HCT116 (cell line): Measurements from ENCODE around the gene LGALS7. TPM values are rescaled to one million over a fixed set of nuclear protein-coding genes. Genes with fewer than 3 reads are reported as not detected.

Source experiments
- ATAC-seq: fragments of 200-7000 bp; cut with Tn5 transposase; 2 replicates; pipeline ENCODE4 v1.9.1; 2020; ENCODE audit warnings: mild to moderate bottlenecking, moderate library complexity
- BruUV-seq: library from RNA; stranded (reverse); fragments of 400-500 nt; replicated peaks from 2 replicates; lab custom pipeline; 2021; lab: Mats Ljungman, UMichigan
- CTCF ChIA-PET: fragments of 300-600 bp; sonication (Branson Sonifier 250); formaldehyde crosslinking; loops from one replicate; lab custom pipeline; 2021; ENCODE audit warnings: antibody characterized with exemption; lab: Charles Lee
- POLR2A ChIA-PET: fragments of 300-600, 350-600 bp; sonication (Branson Sonifier 250); formaldehyde crosslinking; loops from one replicate; lab custom pipeline; 2021; ENCODE audit warnings: antibody characterized with exemption; lab: Charles Lee
- RAD21 ChIA-PET, 2 experiments: fragments of 300-600 bp; sonication (Branson Sonifier 250); formaldehyde crosslinking; loops; one replicate each; lab custom pipeline; 2023; ENCODE audit warnings: low total read pairs in 2 of 2; ENCODE audit not compliant: uncharacterized antibody in 2 of 2, unreplicated experiment in 2 of 2, low non-redundant PET in 1 of 2; lab: Charles Lee
- DNase-seq: peaks from one replicate; pipeline ENCODE4 v3.0.0-alpha.2; 2010; ENCODE audit warnings: low read depth, low spot score
- H2AFZ ChIP-seq: fragments of 200-600 bp; shearing (Covaris generic), sonication (generic); 2 replicates; pipeline ENCODE4 v1.6.1; 2017; ENCODE audit warnings: low read depth, mixed run types, mixed read lengths, antibody characterized with exemption, low read length; ENCODE audit not compliant: poor library complexity, severe bottlenecking
- H3K27ac ChIP-seq: 2 replicates; pipeline ENCODE4 v1.5.1; 2012; ENCODE audit warnings: low read depth, low read length
- H3K27me3 ChIP-seq: fragments of 200-600 bp; sonication (generic); 2 replicates; pipeline ENCODE4 v1.6.1; 2016; ENCODE audit warnings: mixed run types, low read length, mixed read lengths; ENCODE audit not compliant: insufficient read depth
- H3K36me3 ChIP-seq, 2 experiments: fragments of 200-500 bp in 1 of 2; fragments of 200-600 bp in 1 of 2; sonication (Bioruptor generic) in 1 of 2; sonication (generic) in 1 of 2; 2 replicates each; pipeline versions ENCODE4 v1.5.1 to v1.6.1; 2014 to 2016; ENCODE audit warnings: low read length in 2 of 2, inconsistent platforms in 1 of 2, mixed read lengths in 1 of 2, mixed run types in 1 of 2; ENCODE audit not compliant: insufficient read depth in 2 of 2, control insufficient read depth in 1 of 2
- H3K4me1 ChIP-seq, 2 experiments: fragments of 200-600 bp in 1 of 2; sonication (generic) in 1 of 2; 2 replicates each; pipeline versions ENCODE4 v1.5.1 to v1.6.1; 2012 to 2017; ENCODE audit warnings: low read length in 2 of 2, inconsistent platforms in 1 of 2, mild to moderate bottlenecking in 1 of 2, mixed read lengths in 1 of 2, mixed run types in 1 of 2, moderate library complexity in 1 of 2; ENCODE audit not compliant: insufficient read depth in 2 of 2, control insufficient read depth in 1 of 2
- H3K4me2 ChIP-seq: fragments of 200-600 bp; sonication (generic); 2 replicates; pipeline ENCODE4 v1.6.1; 2017; ENCODE audit warnings: mixed run types, low read length, mixed read lengths
- H3K4me3 ChIP-seq, 2 experiments: fragments of 200-600 bp in 1 of 2; sonication (generic) in 1 of 2; replicated peaks in 1 of 2; 2 replicates each; pipeline ENCODE4 v1.5.1; 2011 to 2016; ENCODE audit warnings: low read length in 2 of 2, control low read depth in 1 of 2, low read depth in 1 of 2, mild to moderate bottlenecking in 1 of 2, mixed read lengths in 1 of 2, mixed run types in 1 of 2
- H3K79me2 ChIP-seq: fragments of 200-600 bp; sonication (generic); 2 replicates; pipeline ENCODE4 v1.6.1; 2017; ENCODE audit warnings: mild to moderate bottlenecking, mixed run types, low read length, moderate library complexity, mixed read lengths; ENCODE audit not compliant: insufficient read depth
- H3K9ac ChIP-seq: fragments of 200-600 bp; sonication (generic); 2 replicates; pipeline ENCODE4 v1.6.1; 2016; ENCODE audit warnings: low read length, mixed read lengths
- H3K9me2 ChIP-seq: fragments of 200-600 bp; sonication (generic), shearing (Covaris generic); 2 replicates; pipeline ENCODE4 v1.6.1; 2017; ENCODE audit warnings: mixed run types, mild to moderate bottlenecking, moderate library complexity; ENCODE audit not compliant: insufficient read depth
- H3K9me3 ChIP-seq, 2 experiments: fragments of 200-500 bp in 1 of 2; fragments of 200-600 bp in 1 of 2; sonication (Bioruptor generic) in 1 of 2; sonication (generic) in 1 of 2; 2 replicates each; pipeline ENCODE4 v1.6.1; 2014 to 2017; ENCODE audit warnings: low read length in 2 of 2, mixed read lengths in 2 of 2, inconsistent platforms in 1 of 2, low read depth in 1 of 2, mild to moderate bottlenecking in 1 of 2, mixed run types in 1 of 2, moderate library complexity in 1 of 2; ENCODE audit not compliant: control insufficient read depth in 1 of 2, insufficient read depth in 1 of 2
- H4K20me1 ChIP-seq: fragments of 200-600 bp; sonication (generic), shearing (Covaris generic); 2 replicates; pipeline ENCODE4 v1.6.1; 2017; ENCODE audit warnings: mixed run types, mild to moderate bottlenecking, moderate library complexity; ENCODE audit not compliant: insufficient read depth
- CEBPB ChIP-seq: IDR thresholded peaks from 2 replicates; pipeline ENCODE4 v1.6.1; 2012; ENCODE audit warnings: low read depth
- EGR1 ChIP-seq: IDR thresholded peaks from 2 replicates; pipeline ENCODE4 v1.6.1; 2012; ENCODE audit warnings: low read depth
- ELF1 ChIP-seq: IDR thresholded peaks from 2 replicates; pipeline ENCODE4 v1.6.1; 2012; ENCODE audit warnings: low read depth, borderline replicate concordance
- EZH2 ChIP-seq: fragments of 200-600 bp; sonication (generic); IDR thresholded peaks from 2 replicates; pipeline ENCODE4 v1.6.1; 2017; ENCODE audit warnings: antibody characterized with exemption, mixed run types
- FOSL1 ChIP-seq: IDR thresholded peaks from 2 replicates; pipeline ENCODE4 v1.6.1; 2012; ENCODE audit warnings: low read depth
- JUND ChIP-seq: IDR thresholded peaks from 2 replicates; pipeline ENCODE4 v1.6.1; 2012
- POLR2AphosphoS5 ChIP-seq: IDR thresholded peaks from 2 replicates; pipeline ENCODE4 v1.6.1; 2011; ENCODE audit warnings: mild to moderate bottlenecking, low read depth, low read length, moderate library complexity
- SIN3A ChIP-seq: IDR thresholded peaks from 2 replicates; pipeline ENCODE4 v1.6.1; 2012; ENCODE audit warnings: low read depth
- SP1 ChIP-seq: IDR thresholded peaks from 2 replicates; pipeline ENCODE4 v1.6.1; 2012; ENCODE audit warnings: low read depth
- SRF ChIP-seq: IDR thresholded peaks from 2 replicates; pipeline ENCODE4 v1.6.1; 2012; ENCODE audit warnings: low read depth
- YY1 ChIP-seq: IDR thresholded peaks from 2 replicates; pipeline ENCODE4 v1.6.1; 2011; ENCODE audit warnings: low read length, low read depth, moderate library complexity, mild to moderate bottlenecking; ENCODE audit not compliant: insufficient replicate concordance; ENCODE audit errors: extremely low read depth
- ZFX ChIP-seq: fragments of 450-650 bp; IDR thresholded peaks from 2 replicates; pipeline ENCODE4 v1.6.1; 2017
- intact Hi-C: fragments of 100-400 bp; cut with micrococcal nuclease; formaldehyde crosslinking; loops from 2 replicates; pipeline ENCODE4 v1.10.0; 2022
- total RNA-seq: library from RNA; stranded (reverse); gene quantifications from one replicate; pipeline ENCODE4 v1.2.1, GENCODE V29; 2021; ENCODE audit not compliant: unreplicated experiment
- TF ChIP-seq, protein P1 (sequence below): IDR thresholded peaks from 2 replicates; pipeline ENCODE4 v1.6.1; 2012
- TF ChIP-seq, protein P2 (sequence below), 3 experiments: fragments of 200-600 bp in 1 of 3; sonication (generic) in 1 of 3; IDR thresholded peaks in 2 of 3; conservative IDR thresholded peaks in 1 of 3; 2 replicates each; pipeline ENCODE4 v1.5.1; 2012 to 2017; ENCODE audit warnings: low read depth in 2 of 3, low read length in 2 of 3, antibody characterized with exemption in 1 of 3, borderline replicate concordance in 1 of 3, control low read depth in 1 of 3, mild to moderate bottlenecking in 1 of 3, mixed read lengths in 1 of 3, mixed run types in 1 of 3, moderate library complexity in 1 of 3; ENCODE audit not compliant: insufficient read depth in 1 of 3

Gene LGALS7
- total RNA-seq, 1 experiment from 2014 or later, result not detected

- no peak overlapping the region for H3K4me3 ChIP-seq
- H3K9ac ChIP-seq, result no peak overlapping the region
- no peak for TF ChIP-seq SIN3A
- no peak for TF ChIP-seq YY1
- TF ChIP-seq ZFX, result no peak
- TF ChIP-seq POLR2AphosphoS5, result no peak
- TF ChIP-seq ELF1, result no peak
- TF ChIP-seq SRF, result no peak
- no peak for TF ChIP-seq JUND
- no peak for TF ChIP-seq EGR1
- no peak for TF ChIP-seq EZH2
- TF ChIP-seq CEBPB, result no peak
- TF ChIP-seq, protein P1, sequence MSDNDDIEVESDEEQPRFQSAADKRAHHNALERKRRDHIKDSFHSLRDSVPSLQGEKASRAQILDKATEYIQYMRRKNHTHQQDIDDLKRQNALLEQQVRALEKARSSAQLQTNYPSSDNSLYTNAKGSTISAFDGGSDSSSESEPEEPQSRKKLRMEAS, result no peak
- no peak for TF ChIP-seq SP1
- TF ChIP-seq, protein P2, sequence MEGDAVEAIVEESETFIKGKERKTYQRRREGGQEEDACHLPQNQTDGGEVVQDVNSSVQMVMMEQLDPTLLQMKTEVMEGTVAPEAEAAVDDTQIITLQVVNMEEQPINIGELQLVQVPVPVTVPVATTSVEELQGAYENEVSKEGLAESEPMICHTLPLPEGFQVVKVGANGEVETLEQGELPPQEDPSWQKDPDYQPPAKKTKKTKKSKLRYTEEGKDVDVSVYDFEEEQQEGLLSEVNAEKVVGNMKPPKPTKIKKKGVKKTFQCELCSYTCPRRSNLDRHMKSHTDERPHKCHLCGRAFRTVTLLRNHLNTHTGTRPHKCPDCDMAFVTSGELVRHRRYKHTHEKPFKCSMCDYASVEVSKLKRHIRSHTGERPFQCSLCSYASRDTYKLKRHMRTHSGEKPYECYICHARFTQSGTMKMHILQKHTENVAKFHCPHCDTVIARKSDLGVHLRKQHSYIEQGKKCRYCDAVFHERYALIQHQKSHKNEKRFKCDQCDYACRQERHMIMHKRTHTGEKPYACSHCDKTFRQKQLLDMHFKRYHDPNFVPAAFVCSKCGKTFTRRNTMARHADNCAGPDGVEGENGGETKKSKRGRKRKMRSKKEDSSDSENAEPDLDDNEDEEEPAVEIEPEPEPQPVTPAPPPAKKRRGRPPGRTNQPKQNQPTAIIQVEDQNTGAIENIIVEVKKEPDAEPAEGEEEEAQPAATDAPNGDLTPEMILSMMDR (IDR thresholded peaks at IDR 0.05 in 2 of 3, conservative IDR thresholded peaks at IDR 0.05 in 1 of 3; ENCODE audit: borderline replicate concordance in 1 of 3, insufficient read depth in 1 of 3, low read depth in 2 of 3, low read length in 2 of 3), result no peak
- TF ChIP-seq FOSL1, result no peak
- DNase-seq (no peak), ATAC-seq (no peak)
- no TSS peak for BruUV-seq
- H3K9me2 ChIP-seq, result no peaks in the 10 kb centered on the region
- POLR2A ChIA-PET, result no interaction called here
- intact Hi-C loops, result no loop called here
- no peaks in the 10 kb centered on the region for H4K20me1 ChIP-seq
- no peaks in the 10 kb centered on the region for H3K9me3 ChIP-seq
- H3K79me2 ChIP-seq, result no peaks in the 10 kb centered on the region
- peaks cover 0 to 15% of the 10 kb centered on the region in 2 experiments; a peak in 2 of 4 replicates for H3K4me1 ChIP-seq
- CTCF ChIA-PET, result no interaction called here
- no peak overlapping the region for H2AFZ ChIP-seq
- RAD21 ChIA-PET, result no interaction called here
- H3K27ac ChIP-seq, result no peak overlapping the region
- no peaks in the 10 kb centered on the region for H3K36me3 ChIP-seq
- H3K4me2 ChIP-seq, result no peak overlapping the region
- no peaks in the 10 kb centered on the region for H3K27me3 ChIP-seq
Observed at GRCh38 chr19:38740257-38740592, 33.1 kb downstream of the LGALS7 start.
